HL-60 (cell line): Measurements from ENCODE around the gene TRMT61A.
A peak's percentile ranks its signal among the peaks of the same experiment; 100 is the strongest.

Experiments used
- DNase-seq, 2 experiments: peaks; one replicate each; pipeline ENCODE4 v3.0.0-alpha.2; 2010 to 2020; ENCODE audit warnings: low read depth in 1 of 2, low spot score in 1 of 2
- H3K27ac ChIP-seq: fragments of 250-450 bp; sonication (Bioruptor Pico); replicated peaks from 2 replicates; pipeline ENCODE4 v1.5.1; 2020; ENCODE audit warnings: mild to moderate bottlenecking, moderate library complexity
- H3K27me3 ChIP-seq: fragments of 250-450 bp; sonication (Bioruptor Pico); 2 replicates; pipeline ENCODE4 v1.5.1; 2021; ENCODE audit warnings: mild to moderate bottlenecking, moderate library complexity; ENCODE audit not compliant: insufficient read depth, poor library complexity, severe bottlenecking
- H3K4me3 ChIP-seq: replicated peaks from 2 replicates; pipeline ENCODE4 v1.5.1; 2011; ENCODE audit warnings: mild to moderate bottlenecking, control low read depth, low read length; ENCODE audit not compliant: insufficient read depth
- GABPA ChIP-seq: IDR thresholded peaks from 2 replicates; pipeline ENCODE4 v1.6.1; 2012; ENCODE audit warnings: low read depth
- POLR2AphosphoS5 ChIP-seq: IDR thresholded peaks from 2 replicates; pipeline ENCODE4 v1.6.1; 2012; ENCODE audit warnings: low read depth
- REST ChIP-seq: IDR thresholded peaks from 2 replicates; pipeline ENCODE4 v1.6.1; 2012; ENCODE audit warnings: low read depth; ENCODE audit not compliant: insufficient replicate concordance
- SPI1 ChIP-seq: IDR thresholded peaks from 2 replicates; pipeline ENCODE4 v1.6.1; 2012; ENCODE audit warnings: low read depth, mild to moderate bottlenecking, borderline replicate concordance
- TF ChIP-seq, protein P1 (sequence below): IDR thresholded peaks from one replicate; pipeline ENCODE4 v1.5.1; 2011; ENCODE audit warnings: low read length, control low read depth, inconsistent platforms; ENCODE audit not compliant: insufficient read depth

TRMT61A gene

GRCh38 chr14:103530390-103530789 is 1.4 kb downstream of the TRMT61A start:
- TF ChIP-seq POLR2AphosphoS5 (no peak), REST (peak; percentile 95), SPI1 (no peak)
- TF ChIP-seq, protein P1, sequence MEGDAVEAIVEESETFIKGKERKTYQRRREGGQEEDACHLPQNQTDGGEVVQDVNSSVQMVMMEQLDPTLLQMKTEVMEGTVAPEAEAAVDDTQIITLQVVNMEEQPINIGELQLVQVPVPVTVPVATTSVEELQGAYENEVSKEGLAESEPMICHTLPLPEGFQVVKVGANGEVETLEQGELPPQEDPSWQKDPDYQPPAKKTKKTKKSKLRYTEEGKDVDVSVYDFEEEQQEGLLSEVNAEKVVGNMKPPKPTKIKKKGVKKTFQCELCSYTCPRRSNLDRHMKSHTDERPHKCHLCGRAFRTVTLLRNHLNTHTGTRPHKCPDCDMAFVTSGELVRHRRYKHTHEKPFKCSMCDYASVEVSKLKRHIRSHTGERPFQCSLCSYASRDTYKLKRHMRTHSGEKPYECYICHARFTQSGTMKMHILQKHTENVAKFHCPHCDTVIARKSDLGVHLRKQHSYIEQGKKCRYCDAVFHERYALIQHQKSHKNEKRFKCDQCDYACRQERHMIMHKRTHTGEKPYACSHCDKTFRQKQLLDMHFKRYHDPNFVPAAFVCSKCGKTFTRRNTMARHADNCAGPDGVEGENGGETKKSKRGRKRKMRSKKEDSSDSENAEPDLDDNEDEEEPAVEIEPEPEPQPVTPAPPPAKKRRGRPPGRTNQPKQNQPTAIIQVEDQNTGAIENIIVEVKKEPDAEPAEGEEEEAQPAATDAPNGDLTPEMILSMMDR: no peak
- H3K27ac ChIP-seq: no peak overlapping the region
- no peaks in the 10 kb centered on the region for H3K27me3 ChIP-seq
- peak overlapping the region; percentile 99 for H3K4me3 ChIP-seq
- DNase-seq: no peak

DNA sequence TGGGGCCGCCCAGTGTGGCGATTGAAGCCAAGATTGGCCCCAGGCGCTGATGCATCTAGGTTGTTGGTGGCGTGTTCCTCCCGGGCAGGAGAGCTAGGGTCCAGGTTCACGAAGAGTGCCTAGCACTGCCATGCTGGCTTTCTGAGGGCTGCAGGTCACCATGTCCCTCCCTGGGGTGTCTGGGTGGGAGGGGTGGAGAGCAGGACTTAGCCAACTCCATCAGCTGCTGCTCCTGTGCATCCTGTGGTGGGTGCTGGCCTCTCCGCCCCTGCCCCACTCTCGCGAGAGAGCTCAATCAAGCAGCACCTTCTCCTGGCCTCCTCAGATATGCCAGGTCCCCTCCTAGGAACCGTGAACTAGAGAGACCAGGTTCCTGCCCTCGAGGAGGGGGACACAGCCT is 1.8 kb downstream of the TRMT61A start:
- TF ChIP-seq GABPA: no peak
- no peak for TF ChIP-seq REST
- TF ChIP-seq, protein P1: no peak
- no peak for TF ChIP-seq POLR2AphosphoS5
- no peak for TF ChIP-seq SPI1
- Histone ChIP-seq H3K27ac (no peak overlapping the region), H3K27me3 (no peaks in the 10 kb centered on the region), H3K4me3 (no peak overlapping the region)
- DNase-seq: no peak

- DNase-seq: no peak
- Histone ChIP-seq H3K27me3 (no peaks in the 10 kb centered on the region), H3K4me3 (no peak overlapping the region), H3K27ac (no peak overlapping the region)
- TF ChIP-seq GABPA (no peak), POLR2AphosphoS5 (no peak), SPI1 (no peak), REST (no peak)
- TF ChIP-seq, protein P1: no peak
Measured at GRCh38 chr14:103531421-103532215, 2.6 kb downstream of the TRMT61A start.
